Tibial nerve (tissue), 4 donors: ENCODE measurements around the gene QRFP. TPM values are rescaled to one million over a fixed set of nuclear protein-coding genes. Genes with fewer than 3 reads are reported as not detected.

Experiments used
- DNase-seq, 2 donors: peaks; one replicate each; pipeline ENCODE4 v3.0.0-alpha.2; 2019; ENCODE audit warnings: low spot score in 2 of 2
- H3K27ac ChIP-seq, 4 donors: fragments of 200-600 bp; sonication (generic) in 3 of 4; one replicate each; pipeline ENCODE4 v1.5.1; 2017 to 2019; ENCODE audit warnings: mild to moderate bottlenecking in 1 of 4
- H3K27me3 ChIP-seq, 2 donors: fragments of 200-600 bp; sonication (generic) in 1 of 2; one replicate each; pipeline versions ENCODE4 v1.5.1 to v1.6.0; 2017 to 2019
- H3K36me3 ChIP-seq, 3 donors: fragments of 200-600 bp; sonication (generic); one replicate each; pipeline ENCODE4 v1.5.1; 2018 to 2019
- H3K4me1 ChIP-seq, 4 donors: fragments of 200-600 bp; sonication (generic) in 3 of 4; one replicate each; pipeline ENCODE4 v1.5.1; 2017 to 2019
- H3K4me3 ChIP-seq, 4 donors: fragments of 200-600 bp; sonication (generic) in 3 of 4; one replicate each; pipeline ENCODE4 v1.5.1; 2017 to 2019; ENCODE audit warnings: mild to moderate bottlenecking in 1 of 4, moderate library complexity in 1 of 4
- H3K9me3 ChIP-seq, 4 donors: fragments of 200-600 bp; sonication (generic) in 3 of 4; one replicate each; pipeline ENCODE4 v1.5.1; 2017 to 2019
- CTCF ChIP-seq, 5 experiments: fragments of 200-600 bp in 3 of 5; fragments of 450-650 bp in 2 of 5; sonication (generic) in 3 of 5; IDR thresholded peaks; one replicate each; pipeline ENCODE4 v1.5.1; 2016 to 2019; ENCODE audit warnings: antibody characterized with exemption in 5 of 5, mild to moderate bottlenecking in 3 of 5, moderate library complexity in 2 of 5
- EP300 ChIP-seq, 2 donors: sonication (generic); formaldehyde crosslinking; IDR thresholded peaks; one replicate each; pipeline ENCODE4 v1.6.1; 2017; ENCODE audit warnings: antibody characterized with exemption in 2 of 2, mild to moderate bottlenecking in 1 of 2
- POLR2A ChIP-seq, 2 donors: fragments of 450-650 bp; IDR thresholded peaks; one replicate each; pipeline ENCODE4 v1.6.1; 2017; ENCODE audit warnings: antibody characterized with exemption in 2 of 2, mild to moderate bottlenecking in 2 of 2, moderate library complexity in 2 of 2
- WGBS, 2 donors: methylation state at CpG; one replicate each; pipeline ENCODE4 v1.1.5; 2018; 5-methylcytosine and 5-hydroxymethylcytosine counted together
- total RNA-seq, 4 donors: library from RNA; depleted of rRNA; stranded (reverse); fragments of >200 nt; gene quantifications; one replicate each; pipeline ENCODE4 v1.1.0, GENCODE V29; 2016

QRFP gene
- total RNA-seq, 4 donors from 2014 or later: not detected

- Histone ChIP-seq H3K36me3 (no peaks in the 10 kb centered on the region), H3K4me1 (peaks cover 0 to 34% (median 14%) of the 10 kb centered on the region in 4 donors), H3K4me3 (peak overlapping the region in 3 of 4 donors; percentile 2 to 47 (median 37)), H3K27ac (no peak overlapping the region), H3K27me3 (peaks cover 2 to 81% of the 10 kb centered on the region in 2 donors), H3K9me3 (no peaks in the 10 kb centered on the region)
- WGBS, 2 donors: 0 to 2% methylated on average over 38 to 52 of the region's 75 CpGs
- TF ChIP-seq POLR2A (IDR thresholded peaks at IDR 0.05): no peak
- no peak for TF ChIP-seq EP300 (IDR thresholded peaks at IDR 0.05)
- no peak for TF ChIP-seq CTCF (IDR thresholded peaks at IDR 0.05)
- DNase-seq: no peak
Measured at GRCh38 chr9:130939405-130940026, 42.9 kb upstream of the QRFP start.

GRCh38 chr9:130938652-130939404 is 42.2 kb upstream of the QRFP start, which contains the start of gene FIBCD1:
FIBCD1 (minus strand) TSS chr9:130939247; CDS start chr9:130938607, 640 bp downstream.
- 1% methylated on average over 43 to 90 of the region's 98 CpGs for WGBS, 2 donors
- Histone ChIP-seq H3K9me3 (no peaks in the 10 kb centered on the region), H3K27ac (no peak within 1 kb of the TSS), H3K4me3 (peak within 1 kb of the TSS in 3 of 4 donors; percentile 2 to 47 (median 37)), H3K4me1 (peaks cover 0 to 34% (median 14%) of the 10 kb centered on the region in 4 donors), H3K27me3 (peaks cover 2 to 88% of the 10 kb centered on the region in 2 donors), H3K36me3 (no peaks in the 10 kb centered on the region)
- TF ChIP-seq POLR2A (IDR thresholded peaks at IDR 0.05) (no peak), CTCF (IDR thresholded peaks at IDR 0.05) (no peak), EP300 (IDR thresholded peaks at IDR 0.05) (no peak)
- DNase-seq: no peak

- Histone ChIP-seq H3K4me3 (peak overlapping the region in 1 of 4 donors; percentile 47), H3K27me3 (peaks cover 2 to 94% of the 10 kb centered on the region in 2 donors), H3K9me3 (no peaks in the 10 kb centered on the region), H3K4me1 (peaks cover 0 to 34% (median 14%) of the 10 kb centered on the region in 4 donors), H3K36me3 (no peaks in the 10 kb centered on the region), H3K27ac (no peak overlapping the region)
- no peak for DNase-seq
- no peak for TF ChIP-seq CTCF (IDR thresholded peaks at IDR 0.05)
- TF ChIP-seq EP300 (IDR thresholded peaks at IDR 0.05): no peak
- no peak for TF ChIP-seq POLR2A (IDR thresholded peaks at IDR 0.05)
- 5 to 7% methylated on average over 2 to 12 of the region's 52 CpGs for WGBS, 2 donors
Measured at GRCh38 chr9:130938184-130938651, 41.6 kb upstream of the QRFP start.

GRCh38 chr9:130937146-130938076 is 40.8 kb upstream of the QRFP start:
- DNase-seq: no peak
- H3K27me3 ChIP-seq: peaks cover 2 to 95% of the 10 kb centered on the region in 2 donors
- no peak overlapping the region for H3K4me3 ChIP-seq
- H3K36me3 ChIP-seq: no peaks in the 10 kb centered on the region
- WGBS, 2 donors: 61 to 67% methylated on average over 23 of the region's 23 CpGs
- H3K4me1 ChIP-seq: peaks cover 0 to 34% (median 14%) of the 10 kb centered on the region in 4 donors
- H3K27ac ChIP-seq: no peak overlapping the region
- no peaks in the 10 kb centered on the region for H3K9me3 ChIP-seq
- no peak for TF ChIP-seq EP300 (IDR thresholded peaks at IDR 0.05)
- TF ChIP-seq POLR2A (IDR thresholded peaks at IDR 0.05): no peak
- TF ChIP-seq CTCF (IDR thresholded peaks at IDR 0.05): no peak
